NCI-H460 (cell line): Measurements from ENCODE around the gene NQO2. TPM values are rescaled to one million over a fixed set of nuclear protein-coding genes. Genes with fewer than 3 reads are reported as not detected.
"Not testable (repeated sequence)": the region's sequence is repeated elsewhere in the genome, so short reads cannot be mapped to it uniquely, and the experiment has no call there.

Experiments used
- DNase-seq: peaks from one replicate; pipeline ENCODE4 v3.0.0-alpha.2; 2016; ENCODE audit warnings: low read depth; ENCODE audit errors: extremely low read depth
- total RNA-seq: library from RNA; depleted of rRNA; stranded (reverse); fragments of >200 nt; shearing (Covaris generic); gene quantifications from 2 replicates; pipeline ENCODE4 v1.2.3, GENCODE V29; 2014

NQO2 gene
- total RNA-seq, 1 experiment from 2014 or later, result 171 TPM

DNA sequence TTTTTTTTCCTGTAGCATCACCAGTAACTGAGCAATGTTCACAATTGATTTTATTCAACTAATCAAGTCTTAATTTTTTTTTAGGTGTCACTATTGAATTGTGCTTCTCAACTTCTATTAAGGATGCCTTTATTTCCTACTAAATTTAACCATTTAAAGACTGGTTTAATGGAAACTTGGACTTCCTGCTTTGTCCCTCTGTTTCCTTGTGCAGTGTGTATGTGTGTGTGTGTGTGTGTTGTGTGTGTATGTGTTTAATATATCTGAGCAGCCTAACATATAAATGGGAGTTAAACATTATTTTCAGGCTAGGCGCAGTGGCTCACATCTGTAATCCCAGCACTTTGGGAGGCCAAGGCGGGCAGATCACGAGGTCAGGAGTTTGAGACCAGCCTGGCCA, 30.1 kb upstream of the NQO2 start:
- DNase-seq, result no peak

DNA sequence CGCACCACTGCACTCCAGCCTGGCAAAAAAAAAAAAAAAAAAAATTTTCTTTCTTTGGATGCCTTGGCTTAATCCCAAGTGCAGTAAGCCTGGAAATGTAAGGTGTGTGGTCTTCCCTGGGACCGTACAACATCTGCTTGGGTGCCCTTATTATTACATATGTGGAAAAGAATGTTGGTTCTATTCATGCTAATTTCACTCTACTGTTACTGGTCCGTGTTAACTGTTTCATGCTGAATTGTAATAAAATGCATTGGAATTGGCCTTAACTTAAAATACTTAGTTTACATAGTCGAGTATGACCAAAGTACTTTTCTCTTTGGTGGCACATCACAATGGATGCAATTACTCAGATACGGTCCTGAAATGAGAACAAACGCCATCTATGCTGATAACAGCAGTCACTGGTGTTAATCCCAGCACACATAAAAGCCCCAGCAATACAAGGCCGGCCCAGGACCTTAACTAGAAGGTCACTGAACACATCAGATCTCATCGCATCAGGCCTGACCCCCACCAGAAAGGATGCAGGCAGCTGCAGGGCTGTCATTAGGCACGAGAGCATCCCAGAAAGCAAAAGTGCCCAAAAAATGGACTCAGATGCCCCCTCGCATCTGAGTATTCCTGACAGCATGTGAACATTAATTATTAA, 29.5 kb upstream of the NQO2 start:
- DNase-seq, result no peak

DNA sequence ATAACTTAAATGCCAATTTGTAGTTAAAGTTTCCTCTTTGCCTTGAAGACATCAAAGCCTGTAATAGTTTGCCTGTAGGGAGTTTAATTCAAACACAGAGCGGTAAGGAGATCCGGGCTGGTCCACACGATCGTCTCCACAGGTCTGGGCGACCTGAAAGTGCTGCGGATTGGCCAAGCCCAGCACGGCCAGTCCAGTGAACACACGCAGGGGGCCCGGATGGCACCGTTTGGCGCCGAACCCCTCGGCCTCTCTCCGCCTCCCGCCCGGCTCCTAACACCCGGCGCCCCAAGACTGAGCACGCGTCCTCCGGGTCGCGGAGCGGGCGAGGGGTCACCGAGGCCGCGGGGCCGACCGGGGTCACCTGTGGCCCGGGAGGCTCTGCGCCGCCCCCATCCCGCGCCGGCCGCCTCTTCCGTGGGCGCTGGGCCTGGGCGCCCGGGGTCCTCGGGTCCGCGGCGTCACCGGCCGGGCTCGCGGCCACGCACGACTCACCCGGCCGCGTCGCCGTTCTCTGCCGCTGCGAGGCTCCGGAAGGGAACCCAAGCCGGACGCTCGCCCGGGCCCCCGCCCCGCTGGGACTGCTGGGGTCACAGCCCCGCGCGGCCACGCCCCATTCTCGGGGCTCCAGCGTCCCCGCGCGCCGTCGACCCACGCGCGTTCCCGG, 28.8 kb upstream of the NQO2 start:
- no peak for DNase-seq

DNA sequence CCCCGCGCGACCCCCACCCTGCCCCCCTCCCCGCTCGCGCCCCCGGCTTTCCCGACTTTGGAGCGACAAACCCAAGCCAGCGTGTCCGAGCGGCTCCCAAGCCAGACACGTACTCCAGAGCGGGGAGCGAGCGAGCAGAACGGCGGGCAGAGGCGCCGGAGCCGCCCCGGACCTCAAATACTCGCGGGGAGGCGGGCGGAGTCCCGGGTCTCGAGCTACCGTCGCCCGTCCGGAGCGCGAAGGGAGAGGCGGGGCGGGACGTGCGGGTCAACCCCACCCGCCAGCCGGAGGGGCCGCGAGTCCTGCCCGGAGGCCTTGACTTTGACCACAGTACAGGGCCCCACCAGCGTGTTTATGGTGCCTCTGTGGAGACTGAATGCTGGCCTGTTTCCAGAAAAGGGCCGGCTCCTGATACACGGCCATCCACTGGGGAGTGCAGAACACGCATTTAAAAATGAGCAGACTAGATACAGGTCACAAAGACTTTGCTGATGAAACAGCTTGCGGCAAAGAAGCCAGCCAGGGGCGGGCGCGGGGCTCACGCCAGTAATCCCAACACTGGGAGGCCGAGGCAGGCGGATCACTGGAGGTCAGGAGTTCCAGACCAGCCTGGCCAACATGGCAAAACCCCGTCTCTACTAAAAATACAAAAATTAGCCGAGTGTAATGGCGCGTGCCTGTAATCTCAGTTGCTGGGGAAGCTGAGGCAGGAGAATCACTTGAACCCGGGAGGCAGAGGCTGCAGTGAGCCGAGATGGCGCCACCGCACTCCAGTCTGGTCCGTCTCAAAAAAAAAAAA, 28.1 kb upstream of the NQO2 start, which contains the start of gene SERPINB6:
Gene SERPINB6, minus strand, starts transcription at position 148 of the 799 bp plus-strand sequence. CDS start 12,235 bp downstream, outside the sequence.
- peak; percentile 35 for DNase-seq

DNA sequence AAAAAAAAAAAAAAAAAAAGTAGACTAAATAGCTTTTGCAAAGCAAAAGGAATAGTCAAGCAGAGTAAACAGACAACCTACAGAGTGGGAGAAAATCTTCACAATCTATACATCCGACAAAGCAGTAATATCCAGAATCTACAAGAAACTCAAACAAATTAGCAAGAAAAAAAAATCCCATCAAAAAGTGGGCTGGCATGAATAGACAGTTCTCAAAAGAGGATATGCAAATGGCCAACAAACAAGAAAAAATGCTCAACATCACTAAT, 27.5 kb upstream of the NQO2 start:
- not testable (repeated sequence) for DNase-seq

DNA sequence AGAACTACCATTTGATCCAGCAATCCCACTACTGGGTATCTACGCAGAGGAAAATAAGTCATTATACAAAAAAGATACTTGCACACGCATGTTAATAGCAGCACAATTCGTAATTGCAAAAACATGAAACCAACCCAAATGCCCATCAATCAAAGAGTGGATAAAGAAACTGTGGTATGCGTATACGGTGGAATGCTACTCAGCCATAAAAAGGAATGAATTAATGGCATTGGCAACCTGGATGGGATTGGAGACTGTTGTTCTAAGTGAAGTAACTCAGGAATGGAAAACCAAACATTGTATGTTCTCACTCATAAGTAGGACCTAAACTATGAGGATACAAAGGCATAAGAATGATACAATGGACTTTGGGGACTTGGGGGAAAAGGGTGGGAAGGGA, 27.0 kb upstream of the NQO2 start:
- not testable (repeated sequence) for DNase-seq

DNA sequence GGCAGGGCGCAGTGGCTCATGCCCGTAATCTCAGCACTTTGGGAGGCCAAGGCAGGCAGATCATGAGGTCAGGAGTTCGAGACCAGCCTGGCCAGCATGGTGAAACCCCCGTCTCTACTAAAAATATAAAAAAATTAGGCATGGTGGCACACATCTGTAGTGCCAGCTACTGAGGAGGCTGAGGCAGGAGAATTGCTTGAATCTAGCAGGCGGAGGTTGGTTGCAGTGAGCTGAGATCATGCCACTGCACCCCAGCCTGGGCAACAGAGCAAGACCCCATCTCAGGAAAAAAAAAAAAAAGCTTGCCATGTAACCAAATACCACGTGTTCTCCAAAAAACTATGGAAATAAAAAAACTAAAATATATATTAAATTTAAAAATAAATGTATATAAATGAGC, 26.5 kb upstream of the NQO2 start:
- not testable (repeated sequence) for DNase-seq

DNA sequence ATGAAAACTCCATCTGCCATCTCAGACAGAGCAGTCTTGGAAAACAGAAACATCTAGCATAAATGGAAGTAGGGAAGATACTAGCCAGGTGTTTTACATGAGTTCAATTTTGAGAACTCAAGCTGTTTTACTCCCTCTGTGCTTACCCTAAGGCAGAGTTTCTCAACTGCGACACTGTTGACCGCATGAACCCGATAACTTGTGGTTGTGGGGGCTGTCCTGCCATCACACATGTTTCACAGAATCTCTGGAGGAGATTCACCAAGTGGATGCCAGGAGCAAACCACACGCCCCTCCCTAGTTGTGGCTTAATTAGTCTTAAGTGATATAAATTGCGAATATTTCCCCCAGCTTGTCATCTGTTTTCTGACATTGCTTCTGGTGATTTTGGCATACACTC, 26.0 kb upstream of the NQO2 start:
- no peak for DNase-seq

DNA sequence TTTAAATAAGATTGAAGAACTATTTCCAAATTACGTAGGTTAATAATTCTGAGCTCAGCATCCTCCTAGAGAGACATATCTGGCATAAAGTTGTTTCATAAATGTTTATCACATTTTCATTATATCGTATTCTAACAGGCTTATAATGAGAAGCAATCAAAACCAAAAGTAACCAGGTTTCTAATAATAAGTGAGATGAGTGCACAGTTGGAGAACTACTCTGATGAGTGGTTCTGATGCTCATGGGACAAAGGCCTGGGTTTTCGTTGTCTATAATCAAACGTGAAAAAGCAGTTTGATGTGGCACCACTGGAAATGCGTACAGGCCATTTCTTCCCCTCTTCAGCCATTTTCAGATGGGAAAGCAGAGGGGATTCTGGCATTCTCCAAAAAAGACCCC, 23.6 kb upstream of the NQO2 start:
- DNase-seq, result no peak

DNA sequence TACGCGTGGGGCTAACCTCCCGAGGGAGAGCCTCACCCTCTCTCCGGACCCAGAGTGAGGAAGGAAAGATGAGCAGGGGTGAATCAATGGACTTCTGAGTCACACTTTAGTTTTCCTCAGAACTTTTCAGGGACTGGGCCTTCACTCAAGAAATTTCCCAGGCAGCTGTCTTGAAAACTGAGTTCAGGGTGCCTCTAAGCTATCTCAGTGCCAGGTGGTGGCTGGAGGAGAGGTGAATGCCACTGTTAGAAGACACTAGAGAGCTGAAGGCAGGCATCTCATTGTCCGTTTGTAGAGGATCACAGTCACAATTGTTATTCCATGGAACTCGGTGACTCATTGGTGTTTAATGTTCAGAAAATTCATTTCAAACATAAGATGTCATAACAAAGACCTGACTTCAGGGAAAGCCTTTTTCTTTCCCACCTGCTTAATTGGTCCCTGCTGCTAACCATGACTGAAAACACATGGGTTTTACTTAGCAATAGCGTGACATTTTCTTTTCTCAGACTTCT, 23.1 kb upstream of the NQO2 start:
- DNase-seq, result no peak

DNA sequence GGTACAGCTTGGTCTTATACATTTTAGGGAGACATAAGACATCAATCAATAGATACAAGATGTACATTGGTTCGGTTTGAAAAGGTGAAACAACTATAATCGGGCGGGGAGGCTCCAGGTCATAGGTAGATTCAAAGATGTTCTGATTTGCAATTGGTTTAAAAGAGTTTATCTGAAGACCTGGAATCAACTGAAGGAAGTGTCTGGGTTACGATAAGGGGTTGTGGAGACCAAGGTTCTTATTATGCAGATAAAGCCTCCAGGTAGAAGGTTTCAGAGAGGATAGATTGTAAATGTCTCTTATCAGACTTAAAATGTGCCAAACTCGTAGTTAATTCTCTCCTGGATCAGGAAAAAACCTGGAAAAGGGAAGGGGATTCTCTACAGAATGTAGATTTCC, 22.4 kb upstream of the NQO2 start:
- no peak for DNase-seq

DNA sequence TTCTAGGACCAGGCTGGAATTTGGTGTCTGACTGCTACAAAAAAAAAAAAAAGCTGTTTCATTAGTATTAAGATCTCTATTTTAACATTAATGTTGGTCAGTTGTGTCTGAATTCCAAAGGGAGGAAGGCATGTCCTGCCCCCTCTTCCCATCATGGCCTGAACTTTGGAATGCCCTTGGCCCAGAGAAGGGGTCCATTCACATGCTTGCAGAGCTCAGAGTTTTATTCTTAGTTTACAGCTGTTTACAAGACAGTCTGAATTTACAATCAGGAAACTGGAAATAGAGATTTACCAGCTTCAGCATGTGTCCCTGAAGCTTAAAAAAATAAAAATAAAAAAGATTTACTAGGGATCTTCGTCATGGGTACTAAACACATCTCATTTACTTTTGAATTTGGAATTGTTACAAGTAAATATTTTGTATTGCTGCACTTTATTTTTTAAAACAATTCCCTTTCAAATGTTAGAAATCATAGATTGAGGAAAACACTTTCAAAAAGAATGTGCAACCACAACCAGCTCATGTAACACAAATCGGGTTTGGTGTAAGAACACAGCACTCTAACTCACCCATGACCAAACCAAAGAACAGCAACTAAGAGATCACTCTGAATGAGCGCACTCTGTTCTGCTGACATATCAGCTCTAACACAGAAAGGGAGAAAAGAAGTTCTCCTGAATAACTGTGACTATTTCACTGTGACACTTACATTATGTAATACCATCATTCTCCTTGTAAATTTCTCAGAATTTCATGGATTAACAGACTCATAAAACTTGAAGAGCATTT, 21.7 kb upstream of the NQO2 start:
- no peak for DNase-seq

DNA sequence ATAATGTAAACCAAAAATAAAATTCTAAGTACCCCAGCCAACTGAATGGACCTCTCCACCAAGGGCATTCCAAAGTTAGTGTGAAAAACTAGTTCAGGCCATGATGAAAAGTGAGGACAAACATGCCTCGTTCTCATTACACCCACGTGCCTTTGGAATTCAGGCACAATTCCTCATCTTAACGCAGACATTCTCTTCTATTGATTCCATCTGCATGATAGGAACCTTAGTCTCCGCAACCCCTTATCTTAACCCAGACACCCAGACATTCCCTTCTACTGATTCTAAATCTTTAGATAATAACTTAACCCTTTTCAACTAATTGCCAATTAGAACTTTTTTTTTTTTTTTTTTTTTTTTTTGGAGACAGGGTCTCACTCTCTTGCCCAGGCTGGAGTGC, 20.8 kb upstream of the NQO2 start:
- no peak for DNase-seq

DNA sequence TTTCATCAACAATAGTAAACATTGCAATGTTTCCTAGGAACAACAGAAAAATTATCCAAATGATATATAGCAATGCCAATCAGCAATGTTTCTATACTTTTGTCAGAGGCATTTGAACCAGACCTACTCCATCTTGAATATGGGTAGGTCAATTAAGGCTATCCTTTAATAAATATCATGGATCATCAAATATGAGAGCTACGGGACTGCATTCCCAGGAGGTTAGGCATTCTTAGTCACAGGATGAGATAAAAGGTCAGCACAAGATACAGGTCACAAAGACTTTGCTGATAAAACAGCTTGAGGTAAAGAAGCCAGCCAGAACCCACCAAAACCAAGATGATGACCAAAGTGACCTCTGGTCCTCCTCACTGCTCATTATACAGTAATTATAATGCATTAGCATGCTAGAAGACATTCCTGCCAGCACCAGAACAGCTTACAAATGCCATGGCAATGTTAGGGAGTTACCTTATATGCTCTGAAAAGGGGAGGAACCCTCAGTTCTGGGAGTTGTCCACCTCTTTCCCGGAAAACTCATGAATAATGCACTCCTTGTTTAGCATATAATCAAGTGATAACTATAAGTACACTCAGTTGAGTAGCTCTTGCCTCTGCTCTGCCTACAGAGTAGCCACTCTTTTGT, 19.8 kb upstream of the NQO2 start:
- no peak for DNase-seq

DNA sequence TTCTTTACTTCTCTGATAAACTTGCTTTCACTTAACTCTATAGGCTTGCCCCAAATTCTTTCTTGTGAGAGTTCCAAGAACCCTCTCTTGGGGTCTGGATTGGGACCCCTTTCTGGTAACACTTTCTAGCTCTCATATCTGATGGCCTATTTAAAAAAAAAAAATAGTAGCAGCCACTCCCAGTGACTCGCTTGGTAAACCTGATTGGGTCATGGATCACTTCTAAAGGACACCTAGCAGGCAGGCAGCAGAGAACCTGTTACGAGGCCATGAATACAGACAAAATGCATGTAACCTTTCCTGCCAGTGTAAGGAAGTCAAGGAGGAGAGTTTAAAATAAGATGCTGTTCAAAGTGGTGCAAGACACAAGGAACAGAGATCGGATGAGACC, 19.2 kb upstream of the NQO2 start:
- DNase-seq, result no peak

DNA sequence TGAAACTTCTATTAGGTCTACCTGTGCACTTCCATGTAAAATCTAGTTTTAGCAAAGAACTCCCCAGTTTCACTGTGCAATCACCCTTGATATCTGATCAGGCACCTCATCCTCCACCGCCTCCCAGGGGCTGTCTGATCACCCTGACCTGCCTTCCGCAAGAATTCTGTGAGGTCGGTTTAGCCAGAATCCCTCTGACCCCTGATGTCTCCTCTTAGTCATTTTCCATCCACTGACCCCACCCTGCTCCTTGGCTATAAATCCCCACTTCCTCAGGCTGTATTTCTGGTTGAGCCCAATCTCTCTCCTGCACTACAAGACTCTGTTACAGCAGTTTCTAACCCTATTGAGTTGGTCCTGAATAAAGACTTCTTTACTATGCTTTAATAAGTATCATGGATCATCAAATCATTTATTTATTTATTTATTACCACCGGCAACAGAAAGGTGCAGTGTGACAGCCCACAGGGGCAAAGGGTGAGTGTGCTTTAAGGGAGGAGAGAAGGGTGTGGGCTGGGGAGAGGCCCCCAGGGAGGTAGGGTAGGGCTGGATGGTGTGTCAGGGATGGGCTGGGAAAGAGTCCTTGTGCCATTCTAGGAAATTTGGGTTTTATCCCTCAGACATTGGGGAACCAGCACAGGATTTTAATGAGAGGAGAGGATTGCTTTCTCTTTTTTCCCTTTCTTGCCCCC, 17.1 kb upstream of the NQO2 start:
- DNase-seq, result no peak

DNA sequence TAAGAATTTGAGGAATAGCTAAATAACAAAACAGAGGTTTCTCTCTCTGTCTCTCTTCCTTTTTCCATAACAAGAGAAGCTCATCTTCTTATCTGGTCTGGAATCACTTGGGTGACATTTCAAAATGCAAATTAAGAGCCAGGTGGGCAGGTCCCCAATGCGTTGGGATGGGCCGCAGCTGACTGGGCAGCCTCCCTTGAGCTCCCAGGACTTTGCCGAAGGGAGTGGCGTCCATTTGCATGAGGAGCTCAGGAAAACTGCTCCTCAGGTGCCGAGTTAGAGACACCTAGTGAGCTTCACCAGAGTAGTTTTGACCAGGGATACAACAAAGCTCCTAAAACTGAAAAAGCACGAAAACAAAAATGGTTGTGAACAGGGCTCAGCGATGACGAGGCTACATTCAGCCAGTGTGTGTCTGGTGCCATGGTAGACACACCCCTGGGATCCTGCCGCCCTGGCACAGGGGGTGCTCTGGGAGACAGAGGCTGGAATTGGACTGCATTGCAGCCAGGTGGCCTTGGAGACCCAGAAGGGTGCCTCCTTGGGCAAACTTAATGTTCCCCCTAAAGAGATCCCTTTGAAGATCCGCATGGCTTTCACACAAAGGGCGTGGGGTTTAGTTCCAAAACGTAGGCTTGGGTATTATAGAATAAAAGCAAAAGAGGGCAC, 14.8 kb upstream of the NQO2 start:
- no peak for DNase-seq

DNA sequence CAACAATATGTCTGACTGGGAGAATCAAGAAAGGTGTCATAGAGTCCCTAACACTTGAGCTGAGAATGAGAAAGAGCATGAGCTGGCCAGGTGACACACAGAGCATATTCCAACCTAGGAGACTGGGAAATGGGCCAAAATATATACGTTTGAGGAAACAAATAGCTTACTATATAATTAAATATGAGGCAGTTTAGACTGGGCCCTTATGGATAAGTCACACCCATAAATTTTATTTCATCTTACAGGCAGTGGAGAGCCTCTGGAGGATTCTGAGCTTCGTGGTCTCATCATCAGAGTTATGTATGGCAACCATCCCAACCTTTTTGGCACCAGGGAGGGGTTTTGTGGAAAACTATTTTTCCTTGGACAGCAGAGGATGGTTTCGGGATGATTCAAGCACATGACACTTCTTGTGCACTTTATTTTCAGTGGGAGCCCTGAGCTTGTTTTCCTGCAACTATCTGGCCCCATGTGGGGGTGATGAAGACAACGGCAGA, 12.9 kb upstream of the NQO2 start:
- DNase-seq, result no peak

DNA sequence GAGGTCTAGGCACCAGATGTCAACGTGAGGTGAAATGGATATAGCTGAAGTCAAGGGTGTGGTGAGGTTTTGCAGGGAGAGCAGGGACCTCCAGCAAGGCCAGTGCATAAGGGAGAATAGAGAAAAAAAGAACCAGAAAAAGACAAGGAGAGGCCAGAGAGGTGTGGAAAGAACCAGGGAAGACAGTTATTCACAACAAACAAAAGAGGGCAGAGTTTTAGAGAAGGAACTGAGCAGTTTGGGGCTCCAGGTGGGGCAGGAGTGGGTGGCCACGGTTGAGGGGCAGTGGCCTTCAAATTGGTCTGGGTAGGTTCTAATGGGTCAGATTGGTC, 11.6 kb upstream of the NQO2 start:
- DNase-seq, result no peak
